Sciatic nerve (tissue), 2 donors: ENCODE data around the gene RPP21. TPM values are rescaled to one million over a fixed set of nuclear protein-coding genes. Genes with fewer than 3 reads are reported as not detected.

Experiments
- ATAC-seq: fragments of 200-7000 bp; cut with Tn5 transposase; one replicate; pipeline ENCODE4 v1.9.1; 2020; ENCODE audit warnings: mild to moderate bottlenecking, moderate library complexity
- DNase-seq: peaks from one replicate; pipeline ENCODE4 v3.0.0-alpha.2; 2020; ENCODE audit warnings: low spot score
- intact Hi-C: fragments of 100-400 bp; cut with DNase I; formaldehyde crosslinking; loops from one replicate; pipeline ENCODE4 v1.14.2; 2022
- total RNA-seq: library from RNA; stranded (reverse); fragmentation: NEBNext Ultra II Directional; extraction: Animal tissue kit (Norgen Biotek cat#: 25700); gene quantifications from one replicate; pipeline ENCODE4 v1.2.1, GENCODE V29; 2021
- donor health status: DM: no; HTN: no; CAD: no.
- donor health status: DM: no; HTN: no; CAD: no.

The RPP21 gene
- 36.7 TPM for total RNA-seq

DNA sequence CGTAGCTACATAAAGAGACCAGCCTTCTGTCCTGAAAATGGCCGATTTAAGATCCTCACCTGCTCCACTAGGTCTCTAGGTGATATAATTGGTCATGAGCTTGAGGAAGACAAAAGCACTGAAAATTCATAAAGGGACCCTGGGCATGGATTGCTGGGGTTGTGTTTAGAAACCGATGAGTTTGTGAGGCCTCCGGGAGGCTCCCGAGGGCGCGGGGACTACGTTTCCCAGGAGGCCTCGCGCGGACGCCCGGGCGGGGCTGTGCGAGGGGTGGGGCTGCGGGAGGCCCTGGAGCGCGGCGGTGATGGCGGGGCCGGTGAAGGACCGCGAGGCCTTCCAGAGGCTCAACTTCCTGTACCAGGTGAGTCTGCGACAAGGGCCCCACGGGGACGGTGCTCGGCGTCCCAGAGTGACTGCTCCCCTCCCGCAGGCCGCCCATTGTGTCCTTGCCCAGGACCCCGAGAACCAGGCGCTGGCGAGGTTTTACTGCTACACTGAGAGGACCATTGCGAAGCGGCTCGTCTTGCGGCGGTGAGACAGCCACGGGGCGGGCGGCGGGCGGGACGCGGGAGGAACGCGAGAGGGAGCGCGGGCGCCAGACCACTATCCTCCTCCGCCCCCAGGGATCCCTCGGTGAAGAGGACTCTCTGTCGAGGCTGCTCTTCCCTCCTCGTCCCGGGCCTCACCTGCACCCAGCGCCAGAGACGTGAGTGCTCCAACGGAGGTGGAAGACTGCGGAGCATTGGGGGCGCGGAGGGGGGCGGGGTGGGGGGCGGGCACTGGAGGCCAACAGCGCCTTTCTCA lies at the start of gene RPP21:
Gene RPP21, plus strand, starts transcription at position 289 of the 804 bp plus-strand sequence. Its CDS starts 16 bp downstream, at position 305.
- peak; percentile 99 for ATAC-seq
- peak; percentile 91 for DNase-seq
- intact Hi-C loops = no loop called here

DNA sequence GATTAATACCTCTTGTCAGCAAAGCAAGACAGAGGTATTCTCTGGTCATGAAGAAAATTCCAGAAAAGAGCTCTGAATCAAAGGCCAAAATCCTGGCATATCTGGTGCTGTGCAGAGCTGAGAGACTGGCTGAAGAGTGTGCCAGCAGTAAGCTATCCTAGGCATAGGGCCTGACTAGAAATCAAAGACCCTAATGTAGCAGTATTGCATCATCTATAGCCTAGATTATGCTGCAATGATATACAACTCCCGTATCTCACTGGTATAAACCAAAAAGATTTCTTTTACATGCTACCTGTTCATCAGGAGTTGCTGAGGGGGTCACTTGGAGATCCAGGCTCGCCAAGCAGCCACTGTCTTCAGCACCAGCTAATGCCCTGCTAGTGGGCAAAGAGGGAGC lies 49.1 kb upstream of the RPP21 start:
- DNase-seq (no peak), ATAC-seq (no peak)
- intact Hi-C loops = no loop called here

DNA sequence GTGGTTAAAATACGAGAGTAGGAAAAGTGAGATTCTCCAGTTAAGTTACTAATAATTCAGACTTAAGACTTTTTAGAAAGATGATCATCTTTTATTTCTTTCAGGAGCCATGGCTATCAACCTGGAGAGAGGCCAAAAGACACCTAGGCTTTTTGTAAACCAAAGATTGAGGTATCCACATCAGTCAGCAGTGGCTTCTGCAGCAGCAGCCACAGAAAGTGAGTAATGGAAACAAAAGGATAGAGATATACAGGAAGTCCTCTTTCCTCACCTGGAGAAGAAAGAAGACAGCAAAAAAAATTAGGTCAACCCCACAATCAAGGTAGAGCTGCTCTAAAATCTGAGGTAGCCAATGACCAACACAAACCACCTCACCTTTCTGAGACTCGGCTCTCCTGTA lies 41.0 kb upstream of the RPP21 start:
- no peak for ATAC-seq
- no peak for DNase-seq
- intact Hi-C loops = no loop called here

DNA sequence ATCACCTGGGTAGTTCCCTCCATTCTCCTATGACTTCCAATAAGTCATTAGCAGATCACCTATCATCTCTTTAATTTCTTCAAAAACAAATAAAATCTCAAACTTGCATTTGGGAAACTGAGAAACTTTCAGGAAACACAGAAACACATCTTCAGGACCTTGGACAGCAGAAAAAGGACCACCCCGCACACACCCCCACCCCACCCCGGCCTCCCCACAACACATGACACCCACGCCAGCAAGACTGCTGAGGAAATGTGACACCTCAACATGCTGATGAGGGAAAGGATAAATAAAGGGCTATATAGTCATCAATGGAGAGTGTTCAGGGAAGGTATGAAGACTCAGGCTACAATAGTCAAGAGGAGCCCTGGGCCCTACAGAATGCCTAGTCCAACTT lies 33.9 kb upstream of the RPP21 start:
- intact Hi-C loops = no loop called here
- ATAC-seq = no peak
- DNase-seq = no peak

DNA sequence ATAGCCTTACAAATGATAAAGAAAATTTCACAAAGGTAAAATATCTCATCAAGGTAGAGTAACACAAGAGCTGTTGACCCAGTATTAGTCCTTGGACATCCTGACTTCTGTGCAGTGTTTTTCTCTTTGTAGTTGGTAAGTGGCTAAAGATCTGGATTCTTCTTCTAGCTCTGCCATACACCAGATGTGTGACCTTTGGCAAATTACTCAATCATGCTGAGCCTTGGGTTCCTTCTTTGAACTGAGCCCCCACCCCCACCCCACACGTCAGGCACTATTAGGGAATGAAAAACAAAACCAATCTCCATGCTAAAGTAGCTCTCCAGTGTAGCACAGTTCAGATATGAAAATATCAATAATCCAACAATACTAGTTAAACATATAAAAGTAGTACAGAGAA lies 33.3 kb upstream of the RPP21 start:
- ATAC-seq (no peak), DNase-seq (no peak)
- intact Hi-C loops = no loop called here

DNA sequence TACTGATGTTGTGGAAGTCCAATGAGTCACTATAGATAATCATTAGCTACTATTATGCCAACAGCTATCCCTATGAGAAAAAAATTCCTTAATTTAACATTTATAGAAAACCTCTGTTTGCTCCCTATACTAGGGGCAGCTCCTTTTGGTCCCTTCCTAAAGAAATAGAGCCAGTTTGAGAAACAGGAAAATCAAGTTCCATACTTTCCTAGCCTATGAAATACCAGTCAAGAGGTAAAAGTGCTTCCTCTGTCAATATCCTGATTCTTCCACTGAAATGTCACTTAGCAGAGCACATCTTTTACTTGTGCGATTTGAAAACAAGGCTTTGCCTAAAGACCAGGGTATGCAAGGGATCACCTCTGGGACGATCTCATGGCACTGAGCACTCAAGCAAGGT lies 32.7 kb upstream of the RPP21 start:
- ATAC-seq (no peak), DNase-seq (no peak)
- intact Hi-C loops = no loop called here

DNA sequence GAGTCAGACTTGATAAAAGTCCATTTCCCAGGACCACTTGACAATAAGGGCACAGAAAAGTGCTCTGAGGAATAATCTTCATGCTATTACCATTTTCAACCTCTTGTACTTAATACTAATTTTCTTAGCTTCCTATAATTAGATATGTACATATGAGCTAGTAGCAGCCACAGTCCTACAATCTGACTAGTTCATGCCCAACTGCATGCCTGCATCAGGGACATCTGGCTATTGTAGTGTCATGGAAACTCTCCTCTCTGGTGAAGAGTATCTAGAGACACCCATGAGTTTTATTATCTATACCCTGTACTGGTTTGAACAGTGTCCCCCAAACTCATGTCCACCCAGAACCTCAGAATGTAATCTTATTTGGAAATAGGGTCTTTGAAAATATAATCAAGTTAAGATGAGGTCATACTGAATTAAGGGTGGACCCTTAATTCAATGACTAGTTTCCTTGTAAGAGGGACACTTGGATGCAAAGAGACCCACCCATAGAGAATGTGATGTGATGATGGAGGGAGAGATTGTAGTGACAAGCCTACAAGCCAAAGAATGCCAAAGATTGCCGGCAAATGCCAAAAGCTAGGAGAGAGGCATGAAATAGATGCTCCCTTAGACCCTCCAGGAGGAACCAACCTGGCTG lies 32.2 kb upstream of the RPP21 start:
- DNase-seq (no peak), ATAC-seq (no peak)
- intact Hi-C loops = no loop called here

DNA sequence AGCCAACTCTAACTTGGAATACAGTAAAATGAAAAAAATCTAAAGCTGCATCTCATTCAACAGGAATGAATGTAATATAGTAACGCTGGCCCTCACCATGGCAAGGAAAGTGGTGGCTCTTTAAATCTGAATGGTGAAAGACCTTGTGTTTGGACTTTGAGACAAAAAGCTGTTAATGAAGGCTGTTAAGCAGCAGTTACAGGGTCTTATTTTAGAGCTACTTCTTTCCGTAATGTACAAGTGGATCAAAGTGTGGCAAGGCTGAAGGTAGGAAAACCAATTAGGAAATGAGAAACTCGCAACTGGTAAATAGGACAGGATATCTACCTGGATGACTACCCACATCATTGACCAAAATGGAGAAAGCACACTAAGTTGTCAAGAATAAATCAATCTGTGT lies 29.8 kb upstream of the RPP21 start:
- DNase-seq = no peak
- intact Hi-C loops = no loop called here

DNA sequence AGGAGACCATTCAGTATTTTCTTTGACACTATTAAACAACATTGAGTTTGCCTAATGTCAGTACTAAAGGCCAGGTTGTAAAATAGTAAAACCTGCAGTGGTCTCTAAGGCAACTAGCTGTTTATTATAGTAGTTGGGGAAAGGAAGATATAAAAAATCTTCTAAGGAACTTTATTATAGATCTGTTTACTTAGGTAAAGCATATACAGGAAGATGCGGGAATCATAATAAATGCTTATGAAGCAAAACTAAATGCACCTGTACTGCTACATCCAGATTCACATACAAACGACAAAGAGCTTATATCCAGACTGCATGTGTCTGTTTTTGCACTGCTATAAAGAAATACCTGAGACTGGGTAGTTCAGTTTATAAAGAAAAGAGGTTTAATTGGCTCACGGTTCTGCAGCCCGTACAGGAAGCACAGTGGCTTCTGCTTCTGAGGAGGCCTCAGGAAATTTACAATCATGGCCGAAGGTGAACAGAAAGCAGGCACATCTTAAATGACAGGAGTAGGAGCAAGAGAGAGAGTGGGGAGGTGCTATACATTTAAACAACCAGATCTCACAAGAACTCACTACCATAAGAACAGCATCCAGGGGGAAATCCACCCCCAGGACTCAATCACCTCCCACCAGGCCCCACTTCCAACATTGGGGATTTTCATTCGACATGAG lies 26.9 kb upstream of the RPP21 start:
- ATAC-seq = no peak
- intact Hi-C loops = no loop called here
- DNase-seq = no peak

More for the DNA sequence above, 29.8 kb upstream of the RPP21 start:
- no peak for ATAC-seq

DNA sequence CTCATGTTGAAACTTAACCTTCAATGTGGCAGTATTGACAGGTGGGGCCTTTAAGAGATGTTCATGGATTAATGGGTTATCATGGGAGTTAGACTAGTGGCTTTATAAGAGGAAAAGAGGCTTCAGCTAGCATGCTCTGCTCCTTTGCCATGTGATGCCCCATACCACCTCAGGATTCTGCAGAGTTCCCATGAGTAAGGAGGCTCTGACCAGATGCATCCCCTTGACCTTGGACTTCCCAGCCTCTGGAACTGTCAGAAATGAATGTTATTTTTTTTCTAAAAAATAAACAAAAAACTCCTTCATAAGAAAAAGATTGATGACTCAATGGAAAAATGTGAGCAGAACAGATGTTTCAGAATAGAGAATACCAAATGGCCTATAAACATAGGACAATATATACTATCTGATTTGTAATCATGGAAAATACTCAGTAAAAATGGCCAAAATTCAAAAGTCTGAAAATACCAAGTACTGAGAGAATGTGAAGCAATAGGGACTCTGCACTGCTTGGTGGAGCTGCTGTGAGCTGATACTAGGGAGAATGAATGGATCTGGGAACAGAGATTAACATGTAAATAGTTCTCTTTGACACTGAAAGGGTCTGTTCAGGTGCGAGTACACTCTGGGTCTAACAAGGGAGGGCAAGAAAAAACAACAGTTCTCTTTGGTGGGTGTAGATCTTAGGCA lies 25.7 kb upstream of the RPP21 start:
- ATAC-seq (no peak), DNase-seq (no peak)
- intact Hi-C loops = no loop called here

DNA sequence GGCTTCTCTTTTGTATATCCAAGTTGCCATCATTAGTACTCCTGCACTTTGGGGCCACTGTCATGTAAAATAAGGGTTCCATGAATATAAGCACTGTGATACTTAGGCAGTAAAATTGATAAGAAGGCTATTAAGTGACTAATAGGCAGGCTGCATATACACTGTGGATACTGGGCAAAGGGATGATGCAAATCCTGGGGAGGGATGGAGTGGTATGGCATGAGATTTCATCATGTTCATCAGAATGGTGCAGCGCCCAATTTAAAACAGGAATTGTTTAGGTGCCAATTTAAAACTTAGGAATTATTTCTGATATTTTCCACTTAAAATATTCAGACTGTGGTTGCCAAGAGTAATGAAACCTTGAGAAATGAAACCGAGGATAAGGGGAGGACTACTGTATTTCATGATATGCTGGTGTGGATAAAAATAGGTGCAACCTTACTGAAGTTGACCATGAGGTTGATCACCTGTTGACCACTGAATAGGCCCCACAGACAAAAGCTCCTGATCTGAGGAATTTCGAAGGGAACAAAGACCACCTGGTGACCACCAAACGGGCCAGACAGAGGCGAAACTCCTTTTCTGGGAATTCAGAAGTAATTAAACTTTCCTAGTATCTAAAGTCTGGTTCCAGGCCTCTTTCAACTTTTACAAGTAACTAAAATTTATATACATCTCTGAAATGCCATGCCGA lies 23.1 kb upstream of the RPP21 start:
- DNase-seq = no peak
- no peak for ATAC-seq
- intact Hi-C loops = no loop called here

DNA sequence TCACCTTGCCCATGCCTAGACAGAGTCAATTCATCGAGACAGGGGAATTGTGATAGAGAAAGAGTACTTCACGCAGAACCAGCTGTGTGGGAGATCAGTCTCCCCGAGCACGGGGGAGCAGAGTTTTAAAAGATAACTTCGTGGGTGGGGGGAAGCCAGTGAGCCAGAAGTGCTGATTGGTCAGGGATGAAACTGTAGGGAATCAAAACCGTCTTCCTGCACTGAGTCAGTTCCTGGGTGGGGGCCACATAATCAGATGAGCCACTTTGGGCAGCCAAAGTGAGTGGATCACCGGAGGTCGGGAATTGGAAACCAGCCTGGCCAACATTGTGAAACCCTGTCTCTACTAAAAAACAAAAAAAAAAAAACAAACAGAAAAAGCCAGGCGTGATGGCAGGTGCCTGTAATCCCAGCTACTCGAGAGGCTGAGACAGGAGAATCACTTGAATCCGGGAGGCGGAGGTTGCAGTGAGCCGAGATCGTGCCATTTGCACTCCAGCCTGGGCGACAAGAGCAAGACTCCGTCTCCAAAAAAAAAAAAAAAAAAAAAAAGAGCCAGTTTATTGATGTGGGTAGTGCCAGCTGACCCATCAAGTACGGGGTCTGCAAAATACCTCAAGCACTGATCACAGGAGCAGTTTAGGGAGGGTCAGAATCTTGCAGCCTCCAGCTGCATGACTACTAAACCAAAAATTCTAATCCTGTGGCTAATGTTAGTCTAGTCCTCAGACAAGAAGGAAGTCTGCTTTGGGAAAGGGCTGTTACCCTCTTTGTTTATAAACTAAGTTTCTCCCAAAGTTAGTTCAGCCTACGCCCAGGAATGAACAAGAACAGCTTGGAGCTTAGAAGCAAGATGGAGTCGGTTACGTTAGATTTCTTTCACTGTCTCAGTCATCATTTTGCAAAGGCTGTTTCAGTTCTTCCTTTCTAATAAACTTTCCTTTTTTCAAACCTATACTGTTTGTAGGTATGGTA lies 22.1 kb upstream of the RPP21 start:
- no peak for DNase-seq

DNA sequence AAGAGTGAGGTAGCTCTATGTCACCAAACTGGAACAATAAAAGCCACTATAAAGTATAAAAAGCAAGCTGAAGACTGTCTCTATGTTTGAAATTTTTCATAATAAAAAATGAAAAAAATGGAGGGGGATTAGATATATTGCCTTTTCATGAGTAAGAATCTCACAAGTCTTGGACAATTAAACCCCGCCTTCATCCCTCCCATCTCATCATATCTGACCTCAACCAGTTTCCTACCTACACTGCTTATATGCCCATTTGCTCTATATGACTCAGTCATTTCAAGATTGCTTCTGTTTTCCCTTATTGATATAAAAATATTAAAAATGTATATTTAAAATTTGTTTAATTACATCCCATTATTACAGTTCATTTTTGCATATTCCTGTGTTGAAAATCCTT lies 21.1 kb upstream of the RPP21 start:
- no peak for ATAC-seq
- DNase-seq = no peak
- intact Hi-C loops = no loop called here

More for the DNA sequence above, 22.1 kb upstream of the RPP21 start:
- intact Hi-C loops = no loop called here
- no peak for ATAC-seq

DNA sequence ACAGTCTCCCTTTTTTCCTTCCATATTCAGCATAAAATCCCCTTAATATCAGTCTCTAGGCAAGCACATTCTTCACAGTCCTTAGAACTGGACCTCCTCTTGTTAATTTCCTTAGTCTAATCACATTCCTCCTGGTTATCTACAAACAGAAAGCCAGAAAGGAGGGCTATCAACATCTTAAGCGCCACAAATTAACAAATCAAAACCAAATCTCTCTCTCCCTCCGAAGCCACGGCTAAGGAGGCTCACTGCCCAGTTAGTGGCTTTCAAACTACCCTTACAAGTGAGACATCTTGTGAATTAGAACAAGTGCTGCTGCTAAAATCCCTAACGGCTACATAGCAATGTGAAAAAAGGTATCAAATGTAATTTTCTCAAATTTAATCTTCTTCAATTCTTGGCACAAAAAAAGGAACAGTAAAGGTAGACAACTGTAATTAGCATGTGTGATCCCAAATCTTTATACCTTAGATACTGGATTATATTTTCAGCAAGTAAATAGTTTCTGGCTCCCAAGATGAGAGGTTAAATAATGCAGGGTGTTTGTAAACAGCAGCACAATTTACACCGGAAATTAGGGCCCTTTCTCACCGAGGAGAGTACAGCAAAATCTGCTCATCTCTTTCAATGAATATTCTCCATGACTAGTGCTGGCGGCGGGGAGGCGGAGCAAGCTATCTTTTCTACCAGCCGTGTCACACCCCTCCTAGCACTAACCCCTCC lies 19.6 kb upstream of the RPP21 start:
- peak; percentile 62 for DNase-seq
- intact Hi-C loops = no loop called here
- ATAC-seq = no peak

DNA sequence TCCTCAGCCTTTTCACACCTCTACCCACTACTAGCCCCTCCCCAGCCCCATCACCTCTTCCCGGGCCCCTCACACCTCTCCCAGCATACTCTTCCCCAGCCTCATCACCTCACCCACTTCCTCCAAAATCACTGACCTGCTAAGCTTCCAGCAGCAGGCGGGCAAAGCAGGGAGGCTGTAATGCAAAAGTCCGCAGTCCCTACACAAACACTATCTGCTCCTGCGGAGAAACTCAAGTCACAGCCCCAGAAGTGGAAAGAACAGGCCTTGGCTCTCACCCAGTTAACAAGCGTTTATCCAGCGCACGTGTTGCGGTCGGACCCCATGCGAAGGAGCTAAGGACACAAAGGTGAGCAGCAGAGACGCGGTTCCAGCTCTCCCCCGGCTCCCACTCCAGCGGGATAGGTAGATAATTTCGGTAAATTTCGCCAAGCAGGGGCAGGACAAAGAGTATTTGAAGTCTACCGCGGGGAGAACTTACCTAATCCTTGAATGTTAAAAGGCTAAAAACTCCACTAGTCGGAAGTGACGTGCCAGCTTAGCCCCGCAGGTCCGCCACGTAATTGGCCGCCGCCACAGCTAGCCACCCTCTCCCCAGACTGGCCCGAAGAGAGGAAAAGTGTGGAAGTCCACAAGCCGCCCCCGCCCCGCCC lies 19.0 kb upstream of the RPP21 start:
- intact Hi-C loops = no loop called here
- no peak for DNase-seq
- ATAC-seq = peak; percentile 38

DNA sequence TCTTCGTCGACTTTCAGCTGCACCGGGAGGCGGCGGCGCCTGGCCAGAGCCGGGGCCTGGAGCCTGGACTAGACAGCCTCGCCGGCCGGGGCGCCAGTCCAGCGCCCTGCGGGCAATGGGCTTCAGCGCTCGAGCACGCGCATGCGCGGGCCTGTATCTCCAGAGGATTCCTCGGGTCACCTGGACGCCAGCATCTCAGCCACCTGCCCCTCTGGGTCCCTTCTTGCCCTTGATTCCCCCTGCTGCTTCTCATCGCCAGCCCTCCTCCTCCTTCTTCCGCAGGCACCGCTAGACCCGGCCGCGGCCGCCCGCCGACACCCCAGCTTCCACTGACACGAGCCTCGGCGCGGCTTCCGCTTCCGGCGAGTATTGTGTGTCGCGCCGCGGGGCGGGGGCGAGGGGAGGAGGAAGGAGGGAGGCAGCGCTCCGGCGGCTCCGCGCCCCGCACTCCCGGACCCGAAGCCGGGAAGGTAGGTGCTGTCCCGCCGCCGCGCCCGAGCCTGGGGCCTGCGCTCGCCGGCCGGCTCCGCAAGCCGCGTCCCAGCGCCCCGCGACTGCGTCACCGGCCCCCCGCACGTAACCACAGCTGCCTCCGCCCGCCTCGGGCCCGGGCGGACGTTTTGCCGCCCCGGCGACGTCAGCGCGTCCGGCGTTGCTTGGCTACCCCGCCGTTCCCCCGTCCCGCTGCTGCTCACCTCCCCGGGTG lies 18.3 kb upstream of the RPP21 start, which contains the start of gene TRIM39:
Gene TRIM39, plus strand, starts transcription at position 402 of the 706 bp plus-strand sequence. CDS start 2,391 bp downstream, outside the sequence.
- DNase-seq (peak; percentile 92), ATAC-seq (peak; percentile 92)
- intact Hi-C loops = no loop called here
